IMR-90 (cell line): ENCODE results near the gene CFAP20. TPM values are rescaled to one million over a fixed set of nuclear protein-coding genes. Genes with fewer than 3 reads are reported as not detected.

Experiments used
- ATAC-seq: fragments of 200-7000 bp; cut with Tn5 transposase; 2 replicates; pipeline ENCODE4 v1.9.1; 2020; ENCODE audit warnings: low read depth, mild to moderate bottlenecking, moderate library complexity
- BruUV-seq: library from RNA; stranded (reverse); fragments of 400-500 nt; replicated peaks from 2 replicates; lab custom pipeline; 2021; lab: Mats Ljungman, UMichigan
- CTCF ChIA-PET: fragments of 300-600 bp; formaldehyde crosslinking; extraction: SDS; loops from one replicate; lab custom pipeline; 2021; ENCODE audit warnings: antibody characterized with exemption; lab: Yijun Ruan, JAX
- POLR2A ChIA-PET: fragments of 300-600 bp; sonication (Branson Sonifier 250); formaldehyde crosslinking; loops from one replicate; lab custom pipeline; 2022; ENCODE audit warnings: antibody characterized with exemption; ENCODE audit not compliant: unreplicated experiment; lab: Charles Lee
- DNase-seq: peaks from one replicate; pipeline ENCODE4 v3.0.0; 2013
- H2AFZ ChIP-seq: replicated peaks from 2 replicates; pipeline ENCODE3; 2013; ENCODE audit warnings: low read length, mild to moderate bottlenecking; ENCODE audit not compliant: poor library complexity
- H2AK5ac ChIP-seq: 2 replicates; pipeline ENCODE4 v1.6.1; 2013; ENCODE audit warnings: low read depth, low read length, inconsistent platforms
- H2AK9ac ChIP-seq: replicated peaks from 2 replicates; pipeline ENCODE3; 2013; ENCODE audit warnings: mild to moderate bottlenecking, low read depth, low read length, moderate library complexity; ENCODE audit not compliant: poor library complexity
- H2BK120ac ChIP-seq: 2 replicates; pipeline ENCODE4 v1.6.1; 2013; ENCODE audit warnings: low read depth, low read length, inconsistent platforms
- H2BK15ac ChIP-seq: 3 replicates; pipeline ENCODE4 v1.6.1; 2013; ENCODE audit warnings: low read depth, low read length, inconsistent platforms
- H2BK20ac ChIP-seq: 2 replicates; pipeline ENCODE4 v1.6.1; 2013; ENCODE audit warnings: low read depth, mild to moderate bottlenecking, inconsistent platforms, low read length, moderate library complexity
- H2BK5ac ChIP-seq: 2 replicates; pipeline ENCODE4 v1.6.1; 2013; ENCODE audit warnings: mild to moderate bottlenecking, low read depth, low read length, inconsistent platforms; ENCODE audit not compliant: poor library complexity, severe bottlenecking
- H3K14ac ChIP-seq: replicated peaks from 2 replicates; pipeline ENCODE4 v1.6.1; 2013; ENCODE audit warnings: low read depth, low read length, inconsistent platforms
- H3K18ac ChIP-seq: 2 replicates; pipeline ENCODE4 v1.6.1; 2013; ENCODE audit warnings: low read depth, low read length, control low read depth
- H3K23ac ChIP-seq: 2 replicates; pipeline ENCODE4 v1.6.1; 2013; ENCODE audit warnings: low read depth, low read length, inconsistent platforms
- H3K27ac ChIP-seq: 2 replicates; pipeline ENCODE4 v1.5.1; 2013; ENCODE audit warnings: mild to moderate bottlenecking, control low read depth, low read length; ENCODE audit not compliant: insufficient read depth
- H3K27me3 ChIP-seq: 2 replicates; pipeline ENCODE4 v1.6.1; 2013; ENCODE audit warnings: low read length; ENCODE audit not compliant: control insufficient read depth, insufficient read depth
- H3K36me3 ChIP-seq: 2 replicates; pipeline ENCODE4 v1.6.1; 2013; ENCODE audit warnings: low read length, mixed read lengths; ENCODE audit not compliant: control insufficient read depth, insufficient read depth
- H3K4ac ChIP-seq: 2 replicates; pipeline ENCODE4 v1.6.1; 2013; ENCODE audit warnings: low read depth, low read length, inconsistent platforms
- H3K4me1 ChIP-seq: 2 replicates; pipeline ENCODE4 v1.6.1; 2013; ENCODE audit warnings: low read length, mixed read lengths; ENCODE audit not compliant: control insufficient read depth, insufficient read depth
- H3K4me2 ChIP-seq: 2 replicates; pipeline ENCODE4 v1.6.1; 2013; ENCODE audit warnings: low read depth, mild to moderate bottlenecking, control low read depth, low read length, moderate library complexity
- H3K4me3 ChIP-seq: 2 replicates; pipeline ENCODE4 v1.5.1; 2013; ENCODE audit warnings: low read depth, mild to moderate bottlenecking, control low read depth, low read length, moderate library complexity; ENCODE audit not compliant: insufficient read depth
- H3K56ac ChIP-seq: 2 replicates; pipeline ENCODE4 v1.6.1; 2013; ENCODE audit warnings: low read length, inconsistent platforms; ENCODE audit not compliant: insufficient read depth; ENCODE audit errors: extremely low read depth
- H3K79me1 ChIP-seq, 2 experiments: 2 replicates each; pipeline ENCODE4 v1.6.1; 2013; ENCODE audit warnings: low read length in 2 of 2, inconsistent platforms in 1 of 2, low read depth in 1 of 2
- H3K9ac ChIP-seq: 2 replicates; pipeline ENCODE4 v1.6.1; 2013; ENCODE audit warnings: low read depth, low read length, control low read depth
- H3K9me1 ChIP-seq: 2 replicates; pipeline ENCODE4 v1.6.1; 2013; ENCODE audit warnings: low read length, inconsistent platforms; ENCODE audit not compliant: insufficient read depth
- H3K9me3 ChIP-seq: 2 replicates; pipeline ENCODE4 v1.6.1; 2013; ENCODE audit warnings: low read length; ENCODE audit not compliant: control insufficient read depth, insufficient read depth
- H4K20me1 ChIP-seq: 2 replicates; pipeline ENCODE4 v1.6.1; 2013; ENCODE audit warnings: low read length, inconsistent platforms; ENCODE audit not compliant: insufficient read depth
- H4K5ac ChIP-seq: 2 replicates; pipeline ENCODE4 v1.6.1; 2013; ENCODE audit warnings: mild to moderate bottlenecking, low read depth, low read length, control low read depth
- H4K8ac ChIP-seq, 2 experiments: 2 replicates each; pipeline ENCODE4 v1.6.1; 2013; ENCODE audit warnings: low read depth in 2 of 2, low read length in 2 of 2, control low read depth in 1 of 2, inconsistent platforms in 1 of 2
- H4K91ac ChIP-seq: 2 replicates; pipeline ENCODE4 v1.6.1; 2013; ENCODE audit warnings: low read depth, low read length, inconsistent platforms; ENCODE audit not compliant: insufficient read depth
- BHLHE40 ChIP-seq: fragments of 150-350 bp; IDR thresholded peaks from 2 replicates; pipeline ENCODE4 v1.6.1; 2016; ENCODE audit warnings: mild to moderate bottlenecking, low read depth, low read length
- CEBPB ChIP-seq: IDR thresholded peaks from 2 replicates; pipeline ENCODE4 v1.6.1; 2012; ENCODE audit warnings: low read depth, low read length, improper control_type of control experiment
- FOS ChIP-seq: fragments of 150-350 bp; IDR thresholded peaks from 2 replicates; pipeline ENCODE4 v1.6.1; 2016; ENCODE audit warnings: low read depth, low read length
- MAFK ChIP-seq: IDR thresholded peaks from 2 replicates; pipeline ENCODE4 v1.6.1; 2012; ENCODE audit warnings: low read depth, low read length, improper control_type of control experiment
- MXI1 ChIP-seq: IDR thresholded peaks from 2 replicates; pipeline ENCODE4 v1.6.1; 2012; ENCODE audit warnings: low read depth, mild to moderate bottlenecking, low read length, moderate library complexity, borderline replicate concordance
- NFE2L2 ChIP-seq: fragments of 150-350 bp; IDR thresholded peaks from 2 replicates; pipeline ENCODE4 v1.6.1; 2016; ENCODE audit warnings: low read depth, mild to moderate bottlenecking, low read length
- POLR2A ChIP-seq: IDR thresholded peaks from 2 replicates; pipeline ENCODE4 v1.6.1; 2012; ENCODE audit warnings: mild to moderate bottlenecking, low read depth, low read length
- RCOR1 ChIP-seq: IDR thresholded peaks from 2 replicates; pipeline ENCODE4 v1.6.1; 2012; ENCODE audit warnings: mild to moderate bottlenecking, low read length, improper control_type of control experiment; ENCODE audit not compliant: insufficient replicate concordance
- SMC3 ChIP-seq: fragments of 150-350 bp; IDR thresholded peaks from 2 replicates; pipeline ENCODE4 v1.6.1; 2016; ENCODE audit warnings: low read depth, mild to moderate bottlenecking, antibody characterized with exemption, low read length, moderate library complexity
- WGBS, 2 experiments: methylation state at CpG; one replicate each; pipeline versions ENCODE4 v1.1.5 to v1.1.7; 2013; ENCODE audit warnings: missing lambda C conversion rate in 2 of 2; ENCODE audit not compliant: insufficient read length in 1 of 2; ENCODE audit errors: extremely low coverage in 2 of 2; 5-methylcytosine and 5-hydroxymethylcytosine counted together
- dilution Hi-C: fragments of 300-500 bp; cut with HindIII; formaldehyde crosslinking; loops from one replicate; pipeline ENCODE4 v1.14.3; 2018; ENCODE audit warnings: low sequenced_read_pairs; ENCODE audit not compliant: unreplicated experiment
- in situ Hi-C: fragments of 300-500 bp; cut with MboI; formaldehyde crosslinking; loops from 3 replicates; pipeline ENCODE4 v1.14.3; 2019; ENCODE audit warnings: low sequenced_read_pairs, inconsistent platforms, mixed read lengths
- intact Hi-C: fragments of 100-400 bp; cut with micrococcal nuclease; formaldehyde crosslinking; loops from 2 replicates; pipeline ENCODE4 v1.10.0; 2022
- polyA plus RNA-seq, 3 experiments: library from polyadenylated mRNA; depleted of rRNA; stranded (reverse); fragments of >200 nt; gene quantifications; 2 replicates each; pipeline ENCODE4 v1.2.3, GENCODE V29; 2012; ENCODE audit warnings: low replicate concordance in 1 of 3
- total RNA-seq: library from RNA; depleted of rRNA; stranded (reverse); fragments of >200 nt; gene quantifications from 2 replicates; pipeline ENCODE4 v1.2.3, GENCODE V29; 2012
- TF ChIP-seq, protein P1 (sequence below): fragments of 150-350 bp; IDR thresholded peaks from 2 replicates; pipeline ENCODE4 v1.6.1; 2017; ENCODE audit warnings: mild to moderate bottlenecking, antibody characterized with exemption, low read length, low read depth
- TF ChIP-seq, protein P2 (sequence below): fragments of 150-350 bp; IDR thresholded peaks from 2 replicates; pipeline ENCODE4 v1.6.1; 2016; ENCODE audit warnings: low read depth, mild to moderate bottlenecking, low read length, moderate library complexity, borderline replicate concordance

The CFAP20 gene
- total and polyA plus RNA-seq, 2 of the 4 experiments (the other 2 are of a cell fraction), result 39.1 to 54.0 TPM

DNA sequence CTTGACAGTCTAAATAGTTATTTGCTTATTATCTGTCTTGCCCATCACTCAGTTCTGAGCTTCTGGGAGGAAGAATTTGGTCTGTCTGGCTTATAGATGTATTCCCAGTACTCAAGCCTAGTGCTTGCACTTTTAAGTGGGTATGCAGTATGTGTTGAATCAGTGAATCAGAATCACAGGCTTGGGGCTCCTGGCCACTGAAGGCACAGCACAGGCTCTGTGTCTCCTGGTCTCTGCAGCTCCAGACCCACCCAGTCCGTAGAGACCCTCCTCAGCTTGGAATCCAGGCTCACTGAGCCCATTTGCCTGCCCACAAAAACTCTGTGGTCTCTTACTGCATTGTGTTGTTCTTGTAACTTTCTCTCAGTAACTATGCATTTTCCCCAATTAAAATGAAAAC is 19.3 kb upstream of the CFAP20 start:
- no peak for TF ChIP-seq SMC3
- TF ChIP-seq RCOR1, result no peak
- no peak for TF ChIP-seq CEBPB
- TF ChIP-seq, protein P1, sequence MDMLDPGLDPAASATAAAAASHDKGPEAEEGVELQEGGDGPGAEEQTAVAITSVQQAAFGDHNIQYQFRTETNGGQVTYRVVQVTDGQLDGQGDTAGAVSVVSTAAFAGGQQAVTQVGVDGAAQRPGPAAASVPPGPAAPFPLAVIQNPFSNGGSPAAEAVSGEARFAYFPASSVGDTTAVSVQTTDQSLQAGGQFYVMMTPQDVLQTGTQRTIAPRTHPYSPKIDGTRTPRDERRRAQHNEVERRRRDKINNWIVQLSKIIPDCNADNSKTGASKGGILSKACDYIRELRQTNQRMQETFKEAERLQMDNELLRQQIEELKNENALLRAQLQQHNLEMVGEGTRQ, result no peak
- TF ChIP-seq MAFK, result no peak
- TF ChIP-seq MXI1, result no peak
- TF ChIP-seq, protein P2, sequence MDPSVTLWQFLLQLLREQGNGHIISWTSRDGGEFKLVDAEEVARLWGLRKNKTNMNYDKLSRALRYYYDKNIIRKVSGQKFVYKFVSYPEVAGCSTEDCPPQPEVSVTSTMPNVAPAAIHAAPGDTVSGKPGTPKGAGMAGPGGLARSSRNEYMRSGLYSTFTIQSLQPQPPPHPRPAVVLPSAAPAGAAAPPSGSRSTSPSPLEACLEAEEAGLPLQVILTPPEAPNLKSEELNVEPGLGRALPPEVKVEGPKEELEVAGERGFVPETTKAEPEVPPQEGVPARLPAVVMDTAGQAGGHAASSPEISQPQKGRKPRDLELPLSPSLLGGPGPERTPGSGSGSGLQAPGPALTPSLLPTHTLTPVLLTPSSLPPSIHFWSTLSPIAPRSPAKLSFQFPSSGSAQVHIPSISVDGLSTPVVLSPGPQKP, result no peak
- TF ChIP-seq FOS, result no peak
- TF ChIP-seq BHLHE40, result no peak
- no peak for TF ChIP-seq POLR2A
- no peak for TF ChIP-seq NFE2L2
- in situ Hi-C loops (no loop called here), intact Hi-C loops (no loop called here), dilution Hi-C loops (no loop called here)
- peaks cover 6% of the 10 kb centered on the region for H3K27me3 ChIP-seq
- H3K4me1 ChIP-seq, result no peaks in the 10 kb centered on the region
- no peak overlapping the region for H3K18ac ChIP-seq
- ATAC-seq, result no peak
- no peak overlapping the region for H3K4me2 ChIP-seq
- POLR2A ChIA-PET, result no interaction called here
- no peak overlapping the region for H4K8ac ChIP-seq
- no peaks in the 10 kb centered on the region for H4K20me1 ChIP-seq
- H3K14ac ChIP-seq, result no peak overlapping the region
- no peak overlapping the region for H2BK5ac ChIP-seq
- H3K23ac ChIP-seq, result no peak overlapping the region
- H4K5ac ChIP-seq, result no peak overlapping the region
- no peak overlapping the region for H2AK5ac ChIP-seq
- H3K4me3 ChIP-seq, result no peak overlapping the region
- no peaks in the 10 kb centered on the region for H3K36me3 ChIP-seq
- H3K4ac ChIP-seq, result no peak overlapping the region
- CTCF ChIA-PET, result no interaction called here
- H4K91ac ChIP-seq, result no peak overlapping the region
- no peaks in the 10 kb centered on the region for H3K9me1 ChIP-seq
- no peak overlapping the region for H2AFZ ChIP-seq
- no peak overlapping the region for H2BK15ac ChIP-seq
- no peak overlapping the region for H3K9ac ChIP-seq
- DNase-seq, result no peak
- no peak overlapping the region for H3K56ac ChIP-seq
- no peak overlapping the region for H2BK20ac ChIP-seq
- H3K27ac ChIP-seq, result no peak overlapping the region
- no peaks in the 10 kb centered on the region for H3K79me1 ChIP-seq
- H2BK120ac ChIP-seq, result no peak overlapping the region
- H2AK9ac ChIP-seq, result no peak overlapping the region
- no TSS peak for BruUV-seq
- no peaks in the 10 kb centered on the region for H3K9me3 ChIP-seq
- WGBS, 2 experiments, result no CpG with 5 or more reads among the region's 1 CpG
